ENCODE measurements around the gene FGR.

The FGR gene

GRCh38 chr1:27656157-27656893 is 21.3 kb upstream of the FGR start:
- Histone ChIP-seq H3K9me3 (replicated peaks in 1 of 2; ENCODE audit: control insufficient read depth in 2 of 2, insufficient read depth in 1 of 2, low read depth in 1 of 2, low read length in 2 of 2) (no peaks in the 10 kb centered on the region), H2BK120ac (ENCODE audit: low read depth, low read length) (no peak overlapping the region), H3K4me3 (ENCODE audit: low read length in 2 of 2) (no peak overlapping the region), H3K36me3 (replicated peaks in 1 of 2; ENCODE audit: control insufficient read depth in 2 of 2, insufficient read depth in 2 of 2, low read length in 2 of 2) (no peaks in the 10 kb centered on the region), H3K23ac (ENCODE audit: low read depth, low read length, poor library complexity) (no peak overlapping the region), H2BK12ac (ENCODE audit: low read length) (no peak overlapping the region), H3K9ac (ENCODE audit: low read depth, low read length, poor library complexity) (no peak overlapping the region), H4K8ac (ENCODE audit: low read depth, low read length) (no peak overlapping the region), H3K27ac (replicated peaks; ENCODE audit: low read length) (no peak overlapping the region), H3K4me1 (ENCODE audit: control insufficient read depth in 2 of 2, insufficient read depth in 1 of 2, low read depth in 1 of 2, low read length in 2 of 2) (peaks cover 21 to 22% of the 10 kb centered on the region in 2 donors), H3K14ac (ENCODE audit: low read length) (no peak overlapping the region), H2AFZ (ENCODE audit: low read length) (peak overlapping the region; percentile 85), H2BK15ac (ENCODE audit: low read length) (peak overlapping the region; percentile 83), H2BK5ac (ENCODE audit: low read length) (no peak overlapping the region), H4K91ac (ENCODE audit: low read depth, low read length, poor library complexity) (no peak overlapping the region), H3K79me1 (ENCODE audit: low read depth, low read length) (no peaks in the 10 kb centered on the region), H3K27me3 (ENCODE audit: control insufficient read depth in 3 of 3, insufficient read depth in 3 of 3, low read depth in 1 of 3, low read length in 3 of 3) (no peaks in the 10 kb centered on the region), H3K18ac (ENCODE audit: low read length) (peak overlapping the region; percentile 50), H3K4ac (ENCODE audit: low read length) (no peak overlapping the region), H2AK5ac (ENCODE audit: low read depth, low read length) (peak overlapping the region; percentile 86), H3K4me2 (ENCODE audit: insufficient read depth, low read length, poor library complexity, severe bottlenecking) (no peak overlapping the region)
- no peak for DNase-seq (ENCODE audit: low spot score)
- WGBS, 2 donors (ENCODE audit: extremely low coverage in 2 of 2, insufficient read length in 2 of 2, insufficient replicate concordance in 1 of 2), result no CpG with 5 or more reads among the region's 7 CpGs

DNA sequence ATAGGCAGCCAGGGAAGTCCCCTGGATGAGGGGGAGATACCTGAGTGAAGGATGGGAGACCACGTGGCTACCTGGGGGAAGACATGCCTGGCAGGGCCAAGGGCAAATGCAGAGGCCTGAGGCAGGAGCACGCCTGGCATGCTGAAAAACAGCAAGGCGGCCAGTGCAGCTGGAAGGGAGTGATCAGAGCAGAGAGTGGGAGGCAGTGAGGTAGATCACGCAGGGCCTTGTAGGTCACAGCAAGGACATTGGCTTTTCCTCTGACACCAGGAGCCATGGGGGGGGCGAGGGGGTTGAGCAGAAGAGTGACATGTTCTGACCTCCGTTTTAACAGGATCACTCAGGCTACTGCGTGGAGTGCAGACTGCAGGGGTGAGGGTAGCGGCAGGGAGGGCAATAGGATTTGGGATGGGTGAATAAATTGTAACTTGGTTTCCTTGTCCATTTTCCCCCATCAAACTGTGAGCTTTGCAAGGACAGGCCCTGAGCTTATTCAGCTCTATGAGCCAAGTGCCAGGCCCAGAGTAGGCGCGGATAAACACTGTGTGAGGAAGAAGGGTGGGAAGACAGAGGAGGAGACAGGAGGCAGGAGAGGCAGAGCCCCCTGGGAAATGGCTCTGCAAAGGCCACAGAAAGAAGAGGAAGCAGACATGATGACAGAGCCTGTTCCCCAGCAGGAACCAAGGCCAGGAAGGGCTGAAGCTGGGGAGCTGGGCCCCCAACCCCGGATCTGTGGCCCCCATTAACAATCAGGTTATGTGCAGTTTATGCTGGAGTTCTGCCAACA is 20.4 kb upstream of the FGR start:
- no peak overlapping the region for H4K8ac ChIP-seq (ENCODE audit: low read depth, low read length)
- peak overlapping the region in 1 of 2 donors; percentile 0 for H3K4me3 ChIP-seq (ENCODE audit: low read length in 2 of 2)
- H2BK12ac ChIP-seq (ENCODE audit: low read length), result no peak overlapping the region
- H3K36me3 ChIP-seq (replicated peaks in 1 of 2; ENCODE audit: control insufficient read depth in 2 of 2, insufficient read depth in 2 of 2, low read length in 2 of 2), result no peaks in the 10 kb centered on the region
- H3K14ac ChIP-seq (ENCODE audit: low read length), result no peak overlapping the region
- H2BK15ac ChIP-seq (ENCODE audit: low read length), result peak overlapping the region; percentile 0
- no peaks in the 10 kb centered on the region for H3K79me1 ChIP-seq (ENCODE audit: low read depth, low read length)
- peak overlapping the region; percentile 5 for H3K23ac ChIP-seq (ENCODE audit: low read depth, low read length, poor library complexity)
- H3K27ac ChIP-seq (replicated peaks; ENCODE audit: low read length), result peak overlapping the region; percentile 69
- H3K4ac ChIP-seq (ENCODE audit: low read length), result no peak overlapping the region
- no peak overlapping the region for H4K91ac ChIP-seq (ENCODE audit: low read depth, low read length, poor library complexity)
- no peak overlapping the region for H2BK120ac ChIP-seq (ENCODE audit: low read depth, low read length)
- H3K18ac ChIP-seq (ENCODE audit: low read length), result peak overlapping the region; percentile 15
- peak overlapping the region; percentile 85 for H2AFZ ChIP-seq (ENCODE audit: low read length)
- H3K4me1 ChIP-seq (ENCODE audit: control insufficient read depth in 2 of 2, insufficient read depth in 1 of 2, low read depth in 1 of 2, low read length in 2 of 2), result peaks cover 26 to 31% of the 10 kb centered on the region in 2 donors
- no peak overlapping the region for H3K9ac ChIP-seq (ENCODE audit: low read depth, low read length, poor library complexity)
- H3K27me3 ChIP-seq (ENCODE audit: control insufficient read depth in 3 of 3, insufficient read depth in 3 of 3, low read depth in 1 of 3, low read length in 3 of 3), result no peaks in the 10 kb centered on the region
- H2AK5ac ChIP-seq (ENCODE audit: low read depth, low read length), result peak overlapping the region; percentile 27
- no peak overlapping the region for H2BK5ac ChIP-seq (ENCODE audit: low read length)
- no CpG with 5 or more reads among the region's 11 CpGs for WGBS, 2 donors (ENCODE audit: extremely low coverage in 2 of 2, insufficient read length in 2 of 2, insufficient replicate concordance in 1 of 2)
- no peaks in the 10 kb centered on the region for H3K9me3 ChIP-seq (replicated peaks in 1 of 2; ENCODE audit: control insufficient read depth in 2 of 2, insufficient read depth in 1 of 2, low read depth in 1 of 2, low read length in 2 of 2)
- no peak for DNase-seq (ENCODE audit: low spot score)
- H3K4me2 ChIP-seq (ENCODE audit: insufficient read depth, low read length, poor library complexity, severe bottlenecking), result no peak overlapping the region

DNA sequence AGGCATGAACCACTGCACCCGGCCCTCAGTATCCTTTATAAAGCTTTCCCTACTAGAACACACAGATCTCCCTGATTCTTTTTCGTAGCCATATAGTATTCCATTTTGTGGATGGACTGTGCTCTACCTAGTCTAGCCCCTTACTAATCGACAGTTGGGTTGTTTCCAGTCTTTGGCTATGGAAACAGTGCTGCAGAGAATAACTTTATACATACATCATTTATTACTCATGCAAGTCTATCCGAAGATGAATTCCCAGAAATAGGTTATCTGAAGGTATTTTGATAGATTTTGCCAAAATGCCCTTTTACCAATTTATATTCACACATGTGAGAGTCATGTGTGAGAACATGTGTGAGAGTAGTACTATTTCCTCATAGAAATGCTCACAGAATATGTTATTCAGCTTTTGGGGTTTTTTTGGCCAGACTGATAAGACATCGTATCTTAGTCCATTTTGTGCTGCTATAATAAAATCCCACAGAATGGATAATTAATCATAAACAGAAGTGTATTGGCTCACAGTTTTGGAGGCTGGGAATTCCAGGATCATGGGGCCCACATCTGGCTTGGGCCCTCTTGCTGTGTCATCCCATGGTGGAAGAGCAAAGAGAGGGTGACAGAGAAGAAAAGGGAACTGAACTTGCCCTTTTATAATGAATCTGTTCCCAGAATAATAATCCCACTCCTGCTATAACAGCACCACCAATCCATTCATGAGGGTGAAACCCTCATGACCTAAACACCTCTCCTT is 17.3 kb upstream of the FGR start:
- H2BK12ac ChIP-seq (ENCODE audit: low read length), result no peak overlapping the region
- no peak overlapping the region for H2BK120ac ChIP-seq (ENCODE audit: low read depth, low read length)
- WGBS, 2 donors (ENCODE audit: extremely low coverage in 2 of 2, insufficient read length in 2 of 2, insufficient replicate concordance in 1 of 2), result no CpG with 5 or more reads among the region's 5 CpGs
- H3K18ac ChIP-seq (ENCODE audit: low read length), result no peak overlapping the region
- H2AK5ac ChIP-seq (ENCODE audit: low read depth, low read length), result no peak overlapping the region
- no peak overlapping the region for H2AFZ ChIP-seq (ENCODE audit: low read length)
- H3K4me1 ChIP-seq (ENCODE audit: control insufficient read depth in 2 of 2, insufficient read depth in 1 of 2, low read depth in 1 of 2, low read length in 2 of 2), result peaks cover 20 to 28% of the 10 kb centered on the region in 2 donors
- H3K27me3 ChIP-seq (ENCODE audit: control insufficient read depth in 3 of 3, insufficient read depth in 3 of 3, low read depth in 1 of 3, low read length in 3 of 3), result no peaks in the 10 kb centered on the region
- no peak overlapping the region for H4K8ac ChIP-seq (ENCODE audit: low read depth, low read length)
- no peak overlapping the region for H4K91ac ChIP-seq (ENCODE audit: low read depth, low read length, poor library complexity)
- no peak overlapping the region for H3K4ac ChIP-seq (ENCODE audit: low read length)
- no peak for DNase-seq (ENCODE audit: low spot score)
- H2BK15ac ChIP-seq (ENCODE audit: low read length), result no peak overlapping the region
- H3K9me3 ChIP-seq (replicated peaks in 1 of 2; ENCODE audit: control insufficient read depth in 2 of 2, insufficient read depth in 1 of 2, low read depth in 1 of 2, low read length in 2 of 2), result no peaks in the 10 kb centered on the region
- H3K27ac ChIP-seq (replicated peaks; ENCODE audit: low read length), result no peak overlapping the region
- no peak overlapping the region for H3K4me2 ChIP-seq (ENCODE audit: insufficient read depth, low read length, poor library complexity, severe bottlenecking)
- H3K23ac ChIP-seq (ENCODE audit: low read depth, low read length, poor library complexity), result no peak overlapping the region
- H3K4me3 ChIP-seq (ENCODE audit: low read length in 2 of 2), result no peak overlapping the region
- H3K79me1 ChIP-seq (ENCODE audit: low read depth, low read length), result no peaks in the 10 kb centered on the region
- no peaks in the 10 kb centered on the region for H3K36me3 ChIP-seq (replicated peaks in 1 of 2; ENCODE audit: control insufficient read depth in 2 of 2, insufficient read depth in 2 of 2, low read length in 2 of 2)
- no peak overlapping the region for H3K14ac ChIP-seq (ENCODE audit: low read length)
- no peak overlapping the region for H3K9ac ChIP-seq (ENCODE audit: low read depth, low read length, poor library complexity)
- H2BK5ac ChIP-seq (ENCODE audit: low read length), result no peak overlapping the region

Measured in neuronal stem cell (in vitro differentiated cells).